D721Med (cell line): ENCODE data around the gene KIAA0825.

ENCODE experiments used
- DNase-seq: peaks from one replicate; pipeline ENCODE4 v3.0.0; 2011; ENCODE audit warnings: low spot score; ENCODE audit not compliant: insufficient read length
- FAIRE-seq: peaks from 2 replicates; lab custom pipeline; 2011; peaks lifted over from hg19 to GRCh38; lab: Jason Lieb, UNC
- TF ChIP-seq, protein P1 (sequence below): IDR thresholded peaks from 2 replicates; pipeline ENCODE4 v1.5.1; 2012; ENCODE audit warnings: mild to moderate bottlenecking, control low read depth; ENCODE audit not compliant: insufficient read depth; ENCODE audit errors: missing control alignments

The KIAA0825 gene

GRCh38 chr5:94423411-94423810 is 195.0 kb downstream of the KIAA0825 start:
- FAIRE-seq (no peak), DNase-seq (no peak)
- TF ChIP-seq, protein P1, sequence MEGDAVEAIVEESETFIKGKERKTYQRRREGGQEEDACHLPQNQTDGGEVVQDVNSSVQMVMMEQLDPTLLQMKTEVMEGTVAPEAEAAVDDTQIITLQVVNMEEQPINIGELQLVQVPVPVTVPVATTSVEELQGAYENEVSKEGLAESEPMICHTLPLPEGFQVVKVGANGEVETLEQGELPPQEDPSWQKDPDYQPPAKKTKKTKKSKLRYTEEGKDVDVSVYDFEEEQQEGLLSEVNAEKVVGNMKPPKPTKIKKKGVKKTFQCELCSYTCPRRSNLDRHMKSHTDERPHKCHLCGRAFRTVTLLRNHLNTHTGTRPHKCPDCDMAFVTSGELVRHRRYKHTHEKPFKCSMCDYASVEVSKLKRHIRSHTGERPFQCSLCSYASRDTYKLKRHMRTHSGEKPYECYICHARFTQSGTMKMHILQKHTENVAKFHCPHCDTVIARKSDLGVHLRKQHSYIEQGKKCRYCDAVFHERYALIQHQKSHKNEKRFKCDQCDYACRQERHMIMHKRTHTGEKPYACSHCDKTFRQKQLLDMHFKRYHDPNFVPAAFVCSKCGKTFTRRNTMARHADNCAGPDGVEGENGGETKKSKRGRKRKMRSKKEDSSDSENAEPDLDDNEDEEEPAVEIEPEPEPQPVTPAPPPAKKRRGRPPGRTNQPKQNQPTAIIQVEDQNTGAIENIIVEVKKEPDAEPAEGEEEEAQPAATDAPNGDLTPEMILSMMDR: no peak

DNA sequence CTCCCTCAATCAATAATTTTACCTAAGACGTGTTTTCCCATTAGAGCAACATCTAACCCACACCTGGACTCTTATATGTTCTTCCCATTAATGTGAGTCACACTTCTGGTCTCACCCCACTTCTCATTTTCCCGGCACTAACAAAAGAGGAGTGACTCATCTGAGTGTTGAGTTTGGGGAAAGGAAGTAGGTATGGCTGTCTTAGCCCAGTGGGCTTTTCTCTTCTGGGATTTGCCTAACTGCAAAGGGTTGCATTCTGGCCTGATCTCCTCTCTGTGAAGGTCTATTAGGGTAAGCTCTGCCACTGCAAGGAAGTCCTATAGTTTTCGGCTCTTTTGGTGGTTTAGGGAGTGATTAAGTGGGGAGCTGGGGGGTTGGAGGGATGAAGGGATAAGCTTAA is 195.6 kb downstream of the KIAA0825 start:
- DNase-seq (no peak), FAIRE-seq (no peak)
- TF ChIP-seq, protein P1: no peak

GRCh38 chr5:94420885-94421284 is 197.5 kb downstream of the KIAA0825 start:
- TF ChIP-seq, protein P1: no peak
- FAIRE-seq (no peak), DNase-seq (no peak)

- TF ChIP-seq, protein P1: no peak
- DNase-seq: no peak
Observed at GRCh38 chr5:94415798-94416197, 202.6 kb downstream of the KIAA0825 start.

DNA sequence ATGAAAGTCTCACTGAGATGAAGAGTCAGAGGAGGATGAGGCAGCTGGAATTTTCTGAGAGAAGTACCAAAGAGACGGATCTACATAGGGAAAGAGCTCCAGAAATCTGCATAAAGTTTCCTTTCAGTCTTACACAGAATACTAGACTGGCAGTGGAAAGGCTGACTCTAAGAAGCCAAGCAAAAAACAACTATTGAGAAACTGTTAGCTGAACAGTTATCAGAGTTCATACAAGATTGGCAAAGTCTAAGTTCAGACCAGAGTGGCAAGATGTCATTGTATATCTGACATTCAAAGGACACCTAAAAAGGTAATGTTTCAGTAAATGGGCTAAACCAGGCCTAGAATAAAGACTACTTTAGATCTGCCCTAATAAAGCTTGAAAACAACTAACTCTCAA is 209.0 kb downstream of the KIAA0825 start:
- TF ChIP-seq, protein P1: no peak
- no peak for DNase-seq
- FAIRE-seq: no peak

More at GRCh38 chr5:94415798-94416197, 202.6 kb downstream of the KIAA0825 start:
- no peak for FAIRE-seq

DNA sequence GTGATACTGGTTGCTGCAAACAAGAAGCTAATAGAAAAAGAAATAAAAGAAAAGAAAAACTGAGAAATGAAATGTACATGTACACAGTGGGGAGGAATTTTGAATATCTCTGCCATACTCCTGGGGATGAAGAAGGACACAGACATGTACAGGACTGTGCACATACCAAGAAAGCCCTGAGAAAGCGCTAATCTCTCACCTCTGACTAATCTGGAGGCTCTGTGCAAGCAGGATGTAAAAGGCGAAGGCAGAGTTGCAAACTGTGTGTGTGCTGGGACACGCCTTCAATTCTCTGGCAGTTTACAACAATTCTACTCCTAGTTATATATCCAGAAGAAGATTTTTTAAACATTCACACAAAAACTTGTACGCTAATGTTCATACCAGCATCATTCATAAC is 211.4 kb downstream of the KIAA0825 start:
- TF ChIP-seq, protein P1: no peak
- FAIRE-seq (no peak), DNase-seq (no peak)

DNA sequence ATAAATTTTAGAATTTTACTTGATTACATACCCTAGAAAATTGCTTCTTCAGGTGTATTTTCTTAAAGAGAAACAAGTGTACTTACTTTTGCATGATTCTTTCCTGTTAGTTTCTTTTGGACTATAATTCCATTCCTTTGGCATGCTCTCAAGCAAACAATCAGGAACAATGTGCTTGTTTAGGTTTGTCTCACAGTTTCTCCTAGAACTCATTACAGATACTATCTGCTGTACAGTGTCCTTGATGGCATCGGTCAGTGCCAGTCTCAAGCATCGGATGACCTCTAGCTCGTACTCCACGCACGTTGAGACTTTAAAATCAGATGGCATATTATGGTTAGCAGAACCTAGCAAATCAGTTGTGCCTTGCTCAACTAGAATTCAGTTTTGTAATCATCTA is 214.9 kb downstream of the KIAA0825 start:
- TF ChIP-seq, protein P1: no peak
- FAIRE-seq (no peak), DNase-seq (no peak)
